PFSK-1 (cell line): ENCODE measurements around the gene USP44.

Experiments
- FOXP2 ChIP-seq: optimal IDR thresholded peaks from 2 replicates; pipeline ENCODE3; 2011; ENCODE audit warnings: borderline replicate concordance, control low read depth, inconsistent platforms; ENCODE audit not compliant: insufficient read depth; ENCODE audit errors: extremely low read length, extremely low read depth
- POLR2AphosphoS5 ChIP-seq: IDR thresholded peaks from 2 replicates; pipeline ENCODE4 v1.6.1; 2012; ENCODE audit warnings: low read depth, mild to moderate bottlenecking, control low read depth, low read length, moderate library complexity
- SIN3A ChIP-seq: IDR thresholded peaks from 2 replicates; pipeline ENCODE4 v1.6.1; 2012; ENCODE audit warnings: mild to moderate bottlenecking, low read length, moderate library complexity, borderline replicate concordance; ENCODE audit not compliant: insufficient read depth
- TAF1 ChIP-seq: IDR thresholded peaks from 2 replicates; pipeline ENCODE4 v1.6.1; 2012; ENCODE audit warnings: low read length, control low read depth, borderline replicate concordance; ENCODE audit not compliant: insufficient read depth
- TF ChIP-seq, protein P1 (sequence below), 2 experiments: IDR thresholded peaks; 2 replicates each; pipeline versions ENCODE4 v1.6.1 to v1.8.0; 2011 to 2012; ENCODE audit warnings: low read depth in 2 of 2, low read length in 2 of 2, control low read depth in 1 of 2, inconsistent platforms in 1 of 2, mild to moderate bottlenecking in 1 of 2, moderate library complexity in 1 of 2; ENCODE audit not compliant: insufficient read depth in 1 of 2

USP44 gene

DNA sequence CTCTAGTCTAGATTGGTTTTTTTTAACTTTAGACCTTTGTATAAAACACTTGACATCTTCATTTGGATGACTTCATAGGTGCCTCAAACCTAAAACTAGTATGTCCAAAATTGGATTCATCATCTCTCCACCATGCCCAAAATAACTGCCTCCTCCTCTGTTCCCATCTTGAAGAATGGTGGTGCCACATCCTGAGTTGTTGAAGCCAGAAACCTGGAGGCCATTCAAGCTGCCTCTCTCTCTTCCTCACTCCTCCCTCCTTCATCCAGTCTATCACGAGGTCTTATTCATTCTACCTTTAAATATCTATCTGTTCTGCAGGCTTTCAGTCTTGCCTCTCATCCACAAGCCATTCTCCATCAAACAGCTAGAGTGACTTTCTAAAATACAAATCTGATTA lies 26.5 kb upstream of the USP44 start:
- no peak for TF ChIP-seq FOXP2
- TF ChIP-seq TAF1, result no peak
- TF ChIP-seq SIN3A, result no peak
- TF ChIP-seq POLR2AphosphoS5, result no peak
- TF ChIP-seq, protein P1, sequence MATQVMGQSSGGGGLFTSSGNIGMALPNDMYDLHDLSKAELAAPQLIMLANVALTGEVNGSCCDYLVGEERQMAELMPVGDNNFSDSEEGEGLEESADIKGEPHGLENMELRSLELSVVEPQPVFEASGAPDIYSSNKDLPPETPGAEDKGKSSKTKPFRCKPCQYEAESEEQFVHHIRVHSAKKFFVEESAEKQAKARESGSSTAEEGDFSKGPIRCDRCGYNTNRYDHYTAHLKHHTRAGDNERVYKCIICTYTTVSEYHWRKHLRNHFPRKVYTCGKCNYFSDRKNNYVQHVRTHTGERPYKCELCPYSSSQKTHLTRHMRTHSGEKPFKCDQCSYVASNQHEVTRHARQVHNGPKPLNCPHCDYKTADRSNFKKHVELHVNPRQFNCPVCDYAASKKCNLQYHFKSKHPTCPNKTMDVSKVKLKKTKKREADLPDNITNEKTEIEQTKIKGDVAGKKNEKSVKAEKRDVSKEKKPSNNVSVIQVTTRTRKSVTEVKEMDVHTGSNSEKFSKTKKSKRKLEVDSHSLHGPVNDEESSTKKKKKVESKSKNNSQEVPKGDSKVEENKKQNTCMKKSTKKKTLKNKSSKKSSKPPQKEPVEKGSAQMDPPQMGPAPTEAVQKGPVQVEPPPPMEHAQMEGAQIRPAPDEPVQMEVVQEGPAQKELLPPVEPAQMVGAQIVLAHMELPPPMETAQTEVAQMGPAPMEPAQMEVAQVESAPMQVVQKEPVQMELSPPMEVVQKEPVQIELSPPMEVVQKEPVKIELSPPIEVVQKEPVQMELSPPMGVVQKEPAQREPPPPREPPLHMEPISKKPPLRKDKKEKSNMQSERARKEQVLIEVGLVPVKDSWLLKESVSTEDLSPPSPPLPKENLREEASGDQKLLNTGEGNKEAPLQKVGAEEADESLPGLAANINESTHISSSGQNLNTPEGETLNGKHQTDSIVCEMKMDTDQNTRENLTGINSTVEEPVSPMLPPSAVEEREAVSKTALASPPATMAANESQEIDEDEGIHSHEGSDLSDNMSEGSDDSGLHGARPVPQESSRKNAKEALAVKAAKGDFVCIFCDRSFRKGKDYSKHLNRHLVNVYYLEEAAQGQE (IDR thresholded peaks at IDR 0.05; ENCODE audit: insufficient read depth in 1 of 2, low read depth in 2 of 2, low read length in 2 of 2), result no peak

GRCh38 chr12:95574799-95575452 lies 23.6 kb upstream of the USP44 start:
- TF ChIP-seq, protein P1 (IDR thresholded peaks at IDR 0.05; ENCODE audit: insufficient read depth in 1 of 2, low read depth in 2 of 2, low read length in 2 of 2), result no peak
- TF ChIP-seq SIN3A (no peak), TAF1 (no peak), FOXP2 (no peak), POLR2AphosphoS5 (no peak)

GRCh38 chr12:95573951-95574576 lies 22.8 kb upstream of the USP44 start:
- TF ChIP-seq SIN3A (no peak), POLR2AphosphoS5 (no peak), FOXP2 (no peak), TAF1 (no peak)
- TF ChIP-seq, protein P1 (IDR thresholded peaks at IDR 0.05; ENCODE audit: insufficient read depth in 1 of 2, low read depth in 2 of 2, low read length in 2 of 2), result no peak

- TF ChIP-seq FOXP2 (no peak), SIN3A (no peak), TAF1 (no peak), POLR2AphosphoS5 (no peak)
- TF ChIP-seq, protein P1 (IDR thresholded peaks at IDR 0.05; ENCODE audit: insufficient read depth in 1 of 2, low read depth in 2 of 2, low read length in 2 of 2), result no peak
Measured at GRCh38 chr12:95571369-95571768, 20.1 kb upstream of the USP44 start.
